RWPE1 (cell line): Measurements from ENCODE around the gene C1QL3.

Source experiments
- CTCF ChIA-PET: fragments of 350-600 bp; sonication (Branson Sonifier 250); formaldehyde crosslinking; extraction: SDS; loops from one replicate; lab custom pipeline; 2021; lab: Yijun Ruan, JAX
- POLR2A ChIA-PET: fragments of 400-600 bp; formaldehyde crosslinking; extraction: SDS; loops from one replicate; lab custom pipeline; 2020; ENCODE audit warnings: antibody characterized with exemption; ENCODE audit not compliant: low non-redundant PET; lab: Yijun Ruan, JAX
- DNase-seq: peaks from one replicate; pipeline ENCODE4 v3.0.0; 2012; ENCODE audit warnings: low spot score
- H3K27ac ChIP-seq: fragments of 450-650 bp; 2 replicates; pipeline ENCODE4 v1.5.1; 2017
- TF ChIP-seq, protein P1 (sequence below): fragments of 450-650 bp; conservative IDR thresholded peaks from 2 replicates; pipeline ENCODE4 v1.5.1; 2017; ENCODE audit warnings: low read depth, mild to moderate bottlenecking

C1QL3 gene

DNA sequence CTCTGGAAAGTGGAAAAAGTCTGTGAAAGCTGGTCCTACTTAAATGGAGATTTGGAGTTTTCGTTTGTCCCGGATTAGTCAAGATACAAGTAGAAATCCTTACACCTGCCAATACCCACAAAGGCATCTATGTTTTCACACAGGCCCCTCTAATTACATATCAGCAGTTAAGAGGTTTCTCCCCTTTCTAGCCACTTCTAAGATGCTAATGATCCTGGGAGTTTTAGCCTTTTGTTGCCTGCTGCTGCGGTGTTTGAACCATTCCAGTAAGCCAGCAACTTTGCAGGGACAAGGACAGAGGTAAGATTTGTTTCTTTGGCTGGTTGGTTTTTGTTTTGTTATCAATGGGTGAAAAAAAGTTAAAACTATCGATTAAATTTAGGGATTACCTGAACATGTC, 5.8 kb upstream of the C1QL3 start:
- TF ChIP-seq, protein P1, sequence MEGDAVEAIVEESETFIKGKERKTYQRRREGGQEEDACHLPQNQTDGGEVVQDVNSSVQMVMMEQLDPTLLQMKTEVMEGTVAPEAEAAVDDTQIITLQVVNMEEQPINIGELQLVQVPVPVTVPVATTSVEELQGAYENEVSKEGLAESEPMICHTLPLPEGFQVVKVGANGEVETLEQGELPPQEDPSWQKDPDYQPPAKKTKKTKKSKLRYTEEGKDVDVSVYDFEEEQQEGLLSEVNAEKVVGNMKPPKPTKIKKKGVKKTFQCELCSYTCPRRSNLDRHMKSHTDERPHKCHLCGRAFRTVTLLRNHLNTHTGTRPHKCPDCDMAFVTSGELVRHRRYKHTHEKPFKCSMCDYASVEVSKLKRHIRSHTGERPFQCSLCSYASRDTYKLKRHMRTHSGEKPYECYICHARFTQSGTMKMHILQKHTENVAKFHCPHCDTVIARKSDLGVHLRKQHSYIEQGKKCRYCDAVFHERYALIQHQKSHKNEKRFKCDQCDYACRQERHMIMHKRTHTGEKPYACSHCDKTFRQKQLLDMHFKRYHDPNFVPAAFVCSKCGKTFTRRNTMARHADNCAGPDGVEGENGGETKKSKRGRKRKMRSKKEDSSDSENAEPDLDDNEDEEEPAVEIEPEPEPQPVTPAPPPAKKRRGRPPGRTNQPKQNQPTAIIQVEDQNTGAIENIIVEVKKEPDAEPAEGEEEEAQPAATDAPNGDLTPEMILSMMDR = no peak
- ChIA-PET CTCF (no interaction called here), POLR2A (no interaction called here)
- DNase-seq = no peak
- H3K27ac ChIP-seq = no peak overlapping the region

DNA sequence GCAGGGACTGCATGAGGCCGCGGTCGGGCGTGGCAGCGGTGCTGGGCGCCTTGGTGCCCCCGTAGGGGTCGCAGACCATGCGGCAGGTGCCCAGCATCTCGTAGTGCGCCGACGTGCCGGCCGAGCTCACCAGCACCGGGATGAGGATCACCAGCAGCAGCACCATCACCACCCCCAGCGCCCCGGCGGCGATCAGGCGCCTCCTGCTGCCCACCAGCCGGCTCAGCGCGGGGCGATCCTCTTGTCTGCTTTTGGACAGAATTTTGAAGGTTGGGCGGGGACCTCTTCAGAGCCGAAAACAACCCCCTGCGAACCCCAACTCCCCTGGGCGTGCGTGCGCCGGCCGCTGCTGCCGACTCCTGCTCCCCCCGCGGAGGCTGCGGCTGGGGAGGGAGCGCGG, 779 bp downstream of the C1QL3 start:
- TF ChIP-seq, protein P1 = no peak
- DNase-seq = no peak
- no peak overlapping the region for H3K27ac ChIP-seq
- POLR2A ChIA-PET = no interaction called here
- CTCF ChIA-PET = interaction anchor here (0.6 to 0.7 kb wide), 2 partner anchors 201 to 684 kb away, joined by 4 read pairs; no protein-coding TSS in a partner anchor

DNA sequence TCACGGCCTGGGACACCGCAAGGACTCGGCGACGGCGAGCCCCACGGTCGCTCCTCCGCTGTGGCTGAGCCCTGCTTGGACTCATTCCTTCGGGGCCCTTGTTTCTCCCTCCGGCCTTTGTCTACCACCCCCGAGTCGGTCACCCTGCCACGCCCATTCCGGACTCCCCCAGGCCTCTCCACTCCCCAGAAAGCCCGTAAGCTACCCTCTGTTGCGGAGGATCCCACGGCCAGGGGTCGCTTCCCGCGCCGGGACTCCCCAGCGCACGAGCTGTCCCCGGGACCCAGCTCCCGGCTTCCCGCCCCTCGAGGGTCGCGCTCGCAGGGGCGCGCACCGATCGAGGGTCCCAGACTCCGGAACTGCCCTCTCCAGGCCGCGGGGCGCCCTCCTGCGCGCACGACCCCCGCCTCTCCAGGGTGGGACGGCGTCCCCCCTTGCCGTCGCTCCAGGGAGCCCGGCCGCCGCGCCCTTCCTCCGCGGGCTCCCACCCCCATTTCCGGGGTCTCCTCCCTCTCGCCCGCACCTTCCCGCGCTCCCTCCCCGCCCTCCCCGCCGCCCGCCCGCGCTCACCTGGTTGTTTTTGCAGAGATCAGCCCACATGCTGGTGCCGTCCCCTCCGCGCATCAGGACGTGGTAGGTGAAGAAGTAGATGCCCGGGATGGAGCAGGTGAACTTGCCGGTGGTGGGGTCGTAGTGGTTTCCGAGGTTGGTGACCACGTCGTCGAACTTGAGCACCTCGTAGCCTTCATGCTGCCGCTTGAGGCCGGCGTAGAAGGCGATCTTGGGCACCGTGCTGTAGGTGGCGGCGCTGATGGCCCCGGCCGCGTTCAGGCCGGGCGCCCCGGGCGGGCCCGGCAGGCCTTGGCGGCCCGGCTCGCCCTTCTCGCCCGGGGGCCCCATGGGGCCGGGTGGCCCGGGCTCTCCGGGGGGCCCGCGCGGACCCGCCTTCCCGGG, 1.5 kb downstream of the C1QL3 start:
- POLR2A ChIA-PET = no interaction called here
- CTCF ChIA-PET = no interaction called here
- DNase-seq = no peak

DNA sequence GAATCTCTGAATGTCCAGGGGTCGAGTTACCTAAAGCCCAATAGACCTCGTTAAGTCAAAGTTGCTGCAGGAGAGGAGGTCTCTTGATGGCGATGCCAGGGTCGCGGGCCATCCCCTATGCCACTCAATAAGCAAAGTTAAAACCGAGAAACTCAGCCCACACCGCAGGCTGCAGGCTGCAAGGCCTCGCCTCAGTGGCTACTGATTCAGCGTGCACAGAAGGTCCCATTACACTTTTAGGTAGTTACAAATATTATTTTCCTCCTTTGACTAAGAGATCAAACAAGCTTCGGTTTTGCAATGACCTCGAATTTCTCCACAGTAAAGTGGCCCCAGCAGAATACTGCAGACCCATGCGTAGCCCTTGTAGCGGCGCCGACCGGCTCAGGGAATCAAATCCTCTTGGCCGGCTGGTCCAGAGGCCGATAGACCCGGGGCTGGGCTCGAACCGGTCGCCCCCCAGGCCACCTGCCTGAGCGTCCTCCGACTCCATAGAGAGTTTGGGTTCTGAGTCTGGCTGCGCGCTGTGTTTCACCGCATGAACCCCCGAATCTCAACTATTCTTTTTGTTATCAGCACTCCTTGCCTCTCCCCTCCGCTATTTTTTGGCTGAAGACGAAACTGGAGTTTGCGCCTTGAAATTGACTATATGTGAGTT, 2.3 kb downstream of the C1QL3 start:
- H3K27ac ChIP-seq = no peak overlapping the region
- no peak for DNase-seq
- POLR2A ChIA-PET = no interaction called here
- CTCF ChIA-PET = interaction anchor here (0.6 kb wide), 3 partner anchors 62 to 981 kb away, joined by 3 to 5 read pairs (median 3); no protein-coding TSS in a partner anchor
- TF ChIP-seq, protein P1 = no peak

More for the DNA sequence above, 1.5 kb downstream of the C1QL3 start:
- TF ChIP-seq, protein P1 = no peak
- H3K27ac ChIP-seq = no peak overlapping the region

DNA sequence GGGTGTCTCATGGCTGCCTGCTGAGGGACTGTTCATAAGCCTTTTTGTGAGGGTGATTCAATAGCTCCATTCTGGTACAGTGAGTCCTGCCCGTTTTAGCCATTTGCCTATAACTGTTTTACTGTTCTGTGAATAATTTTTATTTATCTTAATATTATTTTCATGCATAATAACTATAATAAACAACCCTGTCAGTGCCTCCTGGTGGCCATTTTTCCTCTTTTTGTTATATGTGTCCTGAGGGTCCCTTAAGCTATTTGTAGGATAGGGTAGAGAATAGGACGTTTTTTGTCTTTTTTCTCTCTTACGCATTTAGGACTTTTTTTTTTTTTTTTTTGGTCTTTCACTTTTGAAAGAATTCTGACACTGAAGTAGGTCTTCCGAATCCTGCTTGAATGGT, 2.9 kb downstream of the C1QL3 start:
- CTCF ChIA-PET = interaction anchor here (0.6 kb wide), 4 partner anchors 63 to 981 kb away, joined by 3 to 5 read pairs (median 4); no protein-coding TSS in a partner anchor
- TF ChIP-seq, protein P1 = no peak
- POLR2A ChIA-PET = no interaction called here
- no peak for DNase-seq
- H3K27ac ChIP-seq = no peak overlapping the region

DNA sequence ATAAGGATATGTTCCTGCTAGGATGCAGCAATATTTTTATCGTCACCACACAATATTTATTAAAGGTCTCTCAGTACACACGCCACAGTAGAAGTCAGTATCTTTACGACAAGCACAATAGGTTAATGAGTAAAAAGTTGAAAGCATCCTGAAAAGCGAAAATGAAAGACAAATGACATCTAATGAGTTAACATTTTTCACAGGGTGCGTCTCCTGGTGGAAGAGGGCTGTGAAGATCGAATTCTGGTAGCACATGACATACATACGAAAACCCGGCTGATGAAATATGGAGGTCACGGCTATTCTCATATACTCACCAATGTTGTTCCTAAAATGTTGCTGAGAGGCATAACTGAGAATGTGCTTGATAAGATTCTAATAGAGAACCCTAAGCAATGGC, 10.8 kb downstream of the C1QL3 start:
- no peak for DNase-seq
- CTCF ChIA-PET = no interaction called here
- TF ChIP-seq, protein P1 = no peak
- no peak overlapping the region for H3K27ac ChIP-seq
- POLR2A ChIA-PET = no interaction called here
